Lower leg skin (tissue), 3 donors: ENCODE results near the gene CDCA5.
A peak's percentile ranks its signal among the peaks of the same experiment; 100 is the strongest.

ENCODE experiments used
- CTCF ChIP-seq, 3 donors: fragments of 450-650 bp; IDR thresholded peaks; one replicate each; pipeline ENCODE4 v1.5.1; 2016; ENCODE audit warnings: antibody characterized with exemption in 3 of 3, mild to moderate bottlenecking in 3 of 3, moderate library complexity in 2 of 3
- POLR2A ChIP-seq, 2 donors: fragments of 450-650 bp; IDR thresholded peaks; one replicate each; pipeline ENCODE4 v1.6.1; 2016 to 2017; ENCODE audit warnings: antibody characterized with exemption in 2 of 2, mild to moderate bottlenecking in 1 of 2, moderate library complexity in 1 of 2

GRCh38 chr11:65083834-65084597 lies at the start of gene CDCA5, which contains the start of gene ZFPL1:
- peak in 1 of 2 donors; percentile 39 for TF ChIP-seq POLR2A (IDR thresholded peaks at IDR 0.05)
- TF ChIP-seq CTCF (IDR thresholded peaks at IDR 0.05), result no peak
